NCI-H146 (cell line): ENCODE measurements around the gene SLC52A1.
"Not testable (repeated sequence)": the region's sequence is repeated elsewhere in the genome, so short reads cannot be mapped to it uniquely, and the experiment has no call there.

Experiments used
- DNase-seq: peaks from one replicate; lab custom pipeline; 2025; lab: John Stamatoyannopoulos, UW

The SLC52A1 gene

GRCh38 chr17:5035315-5035714 is at the start of gene SLC52A1:
Gene SLC52A1 (minus strand): TSS chr17:5035426. CDS start chr17:5034606, 820 bp downstream.
- DNase-seq, result peak; percentile 25

DNA sequence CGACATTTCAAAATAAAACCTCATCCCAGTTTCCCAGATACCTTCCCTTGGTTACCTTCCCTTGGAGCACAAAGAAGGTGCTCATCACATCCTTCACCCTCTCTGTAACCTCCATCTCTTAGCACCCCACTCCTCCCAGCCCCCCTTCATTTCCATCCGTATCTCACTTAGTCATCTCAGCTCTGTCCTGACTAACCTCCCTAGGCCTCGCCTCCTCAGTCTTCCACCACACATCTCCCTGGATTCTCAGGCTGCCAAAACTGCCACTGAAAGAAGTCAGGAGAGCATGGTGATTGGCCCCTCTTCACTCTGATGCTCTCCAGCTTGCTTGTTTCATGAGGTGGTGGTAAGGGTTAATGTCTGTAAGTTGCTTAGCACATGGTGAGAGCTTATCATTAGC is 45.4 kb upstream of the SLC52A1 start:
- no peak for DNase-seq

GRCh38 chr17:5078106-5079028 is 43.1 kb upstream of the SLC52A1 start, which contains the start of gene ZFP3:
Gene ZFP3 (plus strand): TSS chr17:5078467. CDS start chr17:5091505, 13,038 bp downstream.
- DNase-seq, result peak; percentile 90

- DNase-seq, result no peak
These were observed 42.5 kb upstream of the SLC52A1 start for GRCh38 chr17:5077781-5078105.

- not testable (repeated sequence) for DNase-seq
These were observed 42.0 kb upstream of the SLC52A1 start for GRCh38 chr17:5077275-5077674.

GRCh38 chr17:5075472-5075871 is 40.2 kb upstream of the SLC52A1 start:
- not testable (repeated sequence) for DNase-seq

DNA sequence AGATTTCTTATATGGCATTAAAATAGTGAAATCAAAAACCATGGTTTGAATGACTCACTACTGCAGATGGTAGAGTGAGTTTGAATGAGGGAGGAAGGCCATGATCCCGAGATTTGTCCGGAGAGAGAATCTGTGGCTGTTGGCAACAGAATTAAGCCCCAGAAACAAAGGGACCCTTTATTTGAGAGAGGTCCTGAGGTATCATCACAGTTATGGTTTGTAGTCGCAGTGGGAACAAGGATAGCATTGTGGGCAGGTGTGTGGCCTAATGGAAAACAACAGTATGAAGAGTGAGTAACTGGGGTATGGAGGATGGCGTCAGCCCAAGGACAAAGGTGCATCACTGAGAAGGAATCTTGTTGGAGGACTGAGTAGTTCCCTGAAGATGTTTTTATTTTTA is 34.5 kb upstream of the SLC52A1 start:
- no peak for DNase-seq

GRCh38 chr17:5068236-5068635 is 33.0 kb upstream of the SLC52A1 start:
- no peak for DNase-seq

- no peak for DNase-seq
These were observed 30.1 kb upstream of the SLC52A1 start for GRCh38 chr17:5065227-5065744.

GRCh38 chr17:5055543-5055942 is 20.3 kb upstream of the SLC52A1 start:
- peak; percentile 30 for DNase-seq

DNA sequence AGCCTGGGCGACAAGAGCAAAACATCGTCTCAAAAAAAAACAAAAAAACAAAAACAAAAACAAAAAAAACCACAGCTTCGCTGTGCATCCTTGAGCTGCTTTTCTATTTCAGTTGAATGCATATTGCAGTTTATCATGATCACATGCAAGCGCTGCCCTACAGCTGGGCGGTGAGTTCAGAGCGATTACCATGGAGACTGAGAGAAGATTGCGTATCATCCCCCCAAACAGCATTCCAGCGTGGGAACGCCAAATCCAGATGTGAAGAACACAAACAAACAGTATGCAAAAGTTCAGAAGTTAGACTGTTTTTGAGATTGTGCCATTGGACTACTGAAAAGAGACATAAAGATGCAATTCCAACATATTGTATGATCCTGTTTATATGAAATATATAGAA is 15.1 kb upstream of the SLC52A1 start:
- DNase-seq, result no peak

DNA sequence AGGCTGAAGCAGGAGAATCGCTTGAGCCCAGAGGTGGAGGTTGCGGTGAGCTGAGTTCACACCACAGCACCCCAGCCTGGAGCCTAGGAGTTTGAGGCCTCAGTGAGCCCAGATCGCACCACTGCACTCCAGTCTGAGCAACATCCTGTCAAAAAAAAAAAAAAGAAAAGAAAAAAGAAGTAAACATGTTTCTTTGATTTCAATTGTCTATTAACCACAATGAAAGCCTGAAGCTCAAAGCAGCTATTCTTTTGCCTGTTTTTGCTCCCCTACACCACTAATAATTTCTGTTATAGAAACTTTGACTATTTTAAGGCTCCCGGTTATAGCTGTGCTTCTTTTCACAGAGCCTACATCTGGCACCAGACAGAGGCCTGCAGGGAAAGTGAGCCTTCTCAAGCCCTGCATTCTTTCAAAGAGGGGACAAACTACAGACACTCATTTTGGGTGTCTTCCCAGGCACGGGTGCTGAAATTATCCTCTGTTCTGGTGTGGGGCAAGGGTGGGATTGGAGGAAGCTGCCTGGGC is 14.2 kb upstream of the SLC52A1 start:
- DNase-seq, result no peak

GRCh38 chr17:5047446-5047845 is 12.2 kb upstream of the SLC52A1 start:
- DNase-seq, result no peak

GRCh38 chr17:5045496-5045895 is 10.3 kb upstream of the SLC52A1 start:
- DNase-seq, result no peak

- DNase-seq, result no peak
These were observed 9.4 kb upstream of the SLC52A1 start for GRCh38 chr17:5044630-5045029.

- DNase-seq, result no peak
These were observed 8.3 kb upstream of the SLC52A1 start for GRCh38 chr17:5043524-5043923.

DNA sequence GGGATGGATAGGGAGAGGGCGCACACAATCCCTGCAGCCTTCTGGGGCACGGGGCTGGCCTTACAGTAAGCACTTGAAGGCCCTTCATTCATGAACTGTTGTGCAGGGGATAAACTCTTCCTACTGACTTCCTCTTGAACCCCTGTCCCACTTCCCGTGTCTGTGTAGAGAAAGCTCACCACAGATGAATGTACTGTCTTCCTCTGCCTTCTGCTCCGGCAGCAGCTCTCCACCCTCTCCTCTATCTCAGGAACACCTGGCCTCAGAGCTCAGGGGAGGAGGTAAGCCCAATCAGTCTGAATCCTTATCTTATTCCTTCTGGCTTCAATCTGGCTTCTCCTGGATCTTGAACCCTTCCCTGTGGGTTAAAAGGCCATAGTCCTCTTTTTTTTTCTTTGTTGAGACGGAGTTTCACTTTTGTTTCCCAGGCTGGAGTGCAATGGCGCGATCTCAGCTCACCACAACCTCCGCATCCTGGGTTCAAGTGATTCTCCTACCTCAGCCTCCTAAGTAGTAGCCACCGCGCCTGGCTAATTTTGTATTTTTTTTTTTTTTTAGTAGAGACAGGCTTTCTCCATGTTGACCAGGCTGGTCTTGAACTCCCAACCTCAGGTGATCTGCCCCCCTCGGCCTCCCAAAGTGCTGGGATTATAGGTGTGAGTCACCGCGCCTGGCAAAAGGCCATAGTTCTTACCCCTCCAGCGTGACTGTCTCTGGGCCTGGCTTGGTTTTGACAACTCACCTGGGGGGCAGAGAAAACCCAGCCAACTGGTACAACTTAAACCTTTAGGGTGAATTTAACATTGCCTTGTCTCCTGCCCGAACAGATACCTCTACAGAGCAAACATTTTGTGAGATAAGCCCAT is 7.2 kb upstream of the SLC52A1 start:
- DNase-seq, result no peak

DNA sequence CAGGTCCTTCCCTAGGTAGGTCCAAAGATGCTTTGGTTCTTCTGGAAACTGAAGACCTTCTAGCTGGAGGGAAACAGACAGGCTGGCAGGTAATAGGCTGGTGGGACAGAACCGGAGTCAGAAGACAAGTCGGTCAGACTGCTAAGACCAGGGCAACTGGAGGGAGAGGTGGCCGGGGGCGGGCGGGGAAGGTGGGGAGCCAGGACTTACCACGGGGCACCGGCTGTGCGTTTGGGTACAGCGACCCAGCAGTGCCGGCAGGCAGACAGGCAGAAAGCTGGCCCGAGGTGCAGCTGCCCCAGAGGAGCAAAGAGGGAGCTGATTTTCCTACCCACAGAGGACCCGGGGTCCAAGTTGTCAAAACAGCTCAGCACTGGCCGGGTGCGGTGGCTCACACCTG is 575 bp downstream of the SLC52A1 start:
- DNase-seq, result no peak

DNA sequence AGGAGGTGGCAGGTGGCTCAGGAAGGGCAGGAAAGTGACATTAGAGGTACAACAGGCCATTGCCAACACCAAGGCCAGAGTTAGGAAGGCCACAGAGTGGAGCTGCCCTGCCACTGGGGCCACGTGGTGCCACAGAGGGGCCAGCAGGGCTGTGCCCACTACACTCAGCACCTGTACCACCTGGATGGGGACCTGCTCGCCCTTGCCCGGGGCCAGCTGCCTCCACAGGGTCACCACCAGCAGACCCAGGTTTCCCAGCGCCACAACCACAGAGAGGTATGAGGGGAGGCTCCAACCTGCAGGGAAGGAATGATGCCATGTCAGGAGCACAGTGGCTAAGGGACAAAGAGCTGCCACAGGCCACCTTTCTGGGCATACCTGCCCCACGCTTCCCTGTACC is 1.2 kb downstream of the SLC52A1 start:
- no peak for DNase-seq

DNA sequence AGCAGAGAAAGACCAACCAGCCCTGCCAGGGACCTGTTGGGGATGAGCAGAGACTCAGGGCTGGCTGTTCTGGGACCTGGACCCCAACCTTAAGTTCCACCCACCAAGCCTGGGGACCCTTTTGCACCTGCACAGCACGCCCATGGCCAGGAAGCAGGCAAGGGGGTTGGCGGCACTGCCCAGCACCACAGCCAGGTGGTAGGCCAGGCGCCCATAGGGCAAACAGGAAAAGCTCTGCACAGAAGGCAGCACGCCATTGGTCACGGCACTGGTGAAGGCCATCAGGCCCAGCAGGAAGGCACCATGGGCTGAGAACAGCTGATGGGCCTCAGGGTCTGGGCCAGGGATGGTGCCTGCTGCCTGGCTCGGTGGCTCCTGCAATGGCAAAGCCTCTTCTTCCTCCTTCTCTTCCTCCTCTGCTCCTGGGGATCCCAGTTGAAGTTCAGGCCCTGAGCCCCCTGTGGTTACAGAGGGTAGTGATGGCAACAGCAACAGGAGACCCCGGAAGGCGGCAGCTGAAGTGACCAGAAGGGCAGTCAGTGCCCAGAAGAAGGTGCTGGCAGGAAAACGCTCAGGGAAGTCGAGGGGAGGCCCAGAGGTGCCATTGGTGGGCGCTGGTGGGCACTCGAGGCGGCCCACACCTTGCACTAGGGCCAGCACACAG is 1.7 kb downstream of the SLC52A1 start:
- DNase-seq, result no peak

- no peak for DNase-seq
These were observed 2.4 kb downstream of the SLC52A1 start for GRCh38 chr17:5032865-5033264.
